Neural crest cell (in vitro differentiated cells): ENCODE measurements around the gene CRISPLD2. TPM values are rescaled to one million over a fixed set of nuclear protein-coding genes. Genes with fewer than 3 reads are reported as not detected.

Experiments
- DNase-seq: peaks from one replicate; pipeline ENCODE4 v3.0.0; 2021; ENCODE audit warnings: low read depth, mixed read lengths, low spot score
- H3K27ac Mint-ChIP-seq: one replicate; pipeline ENCODE4 v1.8.0; 2021; ENCODE audit warnings: mild to moderate bottlenecking, mixed read lengths; ENCODE audit not compliant: unreplicated experiment
- H3K27me3 Mint-ChIP-seq: 2 replicates; pipeline ENCODE4 v1.8.0; 2021; ENCODE audit warnings: low read depth, mild to moderate bottlenecking, mixed read lengths
- H3K36me3 Mint-ChIP-seq: 2 replicates; pipeline ENCODE4 v1.8.0; 2021; ENCODE audit warnings: low read depth, mild to moderate bottlenecking, mixed read lengths
- H3K4me1 Mint-ChIP-seq: 2 replicates; pipeline ENCODE4 v1.8.0; 2021; ENCODE audit warnings: mixed read lengths
- H3K4me3 Mint-ChIP-seq: one replicate; pipeline ENCODE4 v1.8.0; 2021; ENCODE audit warnings: mild to moderate bottlenecking, mixed read lengths
- H3K9me3 Mint-ChIP-seq: 2 replicates; pipeline ENCODE4 v1.8.0; 2021; ENCODE audit warnings: mixed read lengths
- total RNA-seq: library from RNA; stranded (reverse); gene quantifications from 2 replicates; pipeline ENCODE4 v1.2.1, GENCODE V29; 2021
- TF ChIP-seq, protein P1 (sequence below): fragments of 200-600 bp; sonication (generic); conservative IDR thresholded peaks from 2 replicates; pipeline ENCODE4 v1.5.0; 2021; ENCODE audit warnings: antibody characterized with exemption, mild to moderate bottlenecking

Gene CRISPLD2
- total RNA-seq, 1 donor from 2014 or later: 0.61 TPM

DNA sequence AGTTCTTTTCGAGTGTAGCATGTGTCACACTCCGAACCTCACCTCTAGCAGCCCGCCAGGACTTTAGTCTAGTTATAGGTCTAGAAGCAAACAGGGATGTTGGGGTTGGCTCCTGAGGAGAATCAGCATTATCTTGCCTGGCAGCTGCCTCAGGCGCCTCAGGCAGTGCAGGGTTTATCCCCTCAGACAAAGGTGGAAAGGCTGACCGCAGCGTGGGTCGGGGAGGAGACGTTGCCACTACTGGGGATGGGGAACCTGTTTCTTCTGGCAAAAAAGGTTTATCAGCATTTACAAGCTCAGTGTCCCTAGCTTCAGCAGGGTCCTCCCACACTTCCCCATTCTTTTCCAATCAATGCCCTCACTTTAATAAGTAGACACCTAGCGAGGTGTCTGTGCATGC lies 40.6 kb downstream of the CRISPLD2 start:
- Mint-ChIP-seq H3K27me3 (no peaks in the 10 kb centered on the region), H3K9me3 (peaks cover 14% of the 10 kb centered on the region), H3K27ac (no peak overlapping the region), H3K4me3 (no peak overlapping the region), H3K4me1 (peaks cover 11% of the 10 kb centered on the region), H3K36me3 (peaks cover 10% of the 10 kb centered on the region)
- TF ChIP-seq, protein P1, sequence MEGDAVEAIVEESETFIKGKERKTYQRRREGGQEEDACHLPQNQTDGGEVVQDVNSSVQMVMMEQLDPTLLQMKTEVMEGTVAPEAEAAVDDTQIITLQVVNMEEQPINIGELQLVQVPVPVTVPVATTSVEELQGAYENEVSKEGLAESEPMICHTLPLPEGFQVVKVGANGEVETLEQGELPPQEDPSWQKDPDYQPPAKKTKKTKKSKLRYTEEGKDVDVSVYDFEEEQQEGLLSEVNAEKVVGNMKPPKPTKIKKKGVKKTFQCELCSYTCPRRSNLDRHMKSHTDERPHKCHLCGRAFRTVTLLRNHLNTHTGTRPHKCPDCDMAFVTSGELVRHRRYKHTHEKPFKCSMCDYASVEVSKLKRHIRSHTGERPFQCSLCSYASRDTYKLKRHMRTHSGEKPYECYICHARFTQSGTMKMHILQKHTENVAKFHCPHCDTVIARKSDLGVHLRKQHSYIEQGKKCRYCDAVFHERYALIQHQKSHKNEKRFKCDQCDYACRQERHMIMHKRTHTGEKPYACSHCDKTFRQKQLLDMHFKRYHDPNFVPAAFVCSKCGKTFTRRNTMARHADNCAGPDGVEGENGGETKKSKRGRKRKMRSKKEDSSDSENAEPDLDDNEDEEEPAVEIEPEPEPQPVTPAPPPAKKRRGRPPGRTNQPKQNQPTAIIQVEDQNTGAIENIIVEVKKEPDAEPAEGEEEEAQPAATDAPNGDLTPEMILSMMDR: no peak
- no peak for DNase-seq

DNA sequence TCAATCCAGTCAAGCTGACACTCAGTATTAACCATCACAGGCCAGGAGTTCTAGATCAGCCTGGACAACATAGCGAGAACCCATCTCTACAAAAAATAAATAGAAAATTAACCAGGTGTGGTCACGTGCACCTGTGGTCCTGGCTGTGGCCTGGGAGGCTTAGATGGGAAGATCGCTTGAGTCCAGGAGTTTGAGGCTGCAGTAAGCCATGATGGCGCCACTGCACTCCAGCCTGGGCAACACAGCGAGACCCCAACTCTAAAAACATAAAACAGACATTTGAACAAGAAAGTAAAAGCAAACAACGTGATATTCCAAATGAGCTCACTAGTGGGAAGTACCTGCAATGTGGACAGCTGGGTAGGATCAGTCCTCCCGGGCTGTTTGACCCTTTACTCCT lies 41.9 kb downstream of the CRISPLD2 start:
- no peak for DNase-seq
- H3K4me3 Mint-ChIP-seq: no peak overlapping the region
- no peaks in the 10 kb centered on the region for H3K27me3 Mint-ChIP-seq
- H3K36me3 Mint-ChIP-seq: peaks cover 10% of the 10 kb centered on the region
- H3K4me1 Mint-ChIP-seq: peaks cover 17% of the 10 kb centered on the region
- H3K27ac Mint-ChIP-seq: no peak overlapping the region
- H3K9me3 Mint-ChIP-seq: peaks cover 14% of the 10 kb centered on the region
- TF ChIP-seq, protein P1: no peak

DNA sequence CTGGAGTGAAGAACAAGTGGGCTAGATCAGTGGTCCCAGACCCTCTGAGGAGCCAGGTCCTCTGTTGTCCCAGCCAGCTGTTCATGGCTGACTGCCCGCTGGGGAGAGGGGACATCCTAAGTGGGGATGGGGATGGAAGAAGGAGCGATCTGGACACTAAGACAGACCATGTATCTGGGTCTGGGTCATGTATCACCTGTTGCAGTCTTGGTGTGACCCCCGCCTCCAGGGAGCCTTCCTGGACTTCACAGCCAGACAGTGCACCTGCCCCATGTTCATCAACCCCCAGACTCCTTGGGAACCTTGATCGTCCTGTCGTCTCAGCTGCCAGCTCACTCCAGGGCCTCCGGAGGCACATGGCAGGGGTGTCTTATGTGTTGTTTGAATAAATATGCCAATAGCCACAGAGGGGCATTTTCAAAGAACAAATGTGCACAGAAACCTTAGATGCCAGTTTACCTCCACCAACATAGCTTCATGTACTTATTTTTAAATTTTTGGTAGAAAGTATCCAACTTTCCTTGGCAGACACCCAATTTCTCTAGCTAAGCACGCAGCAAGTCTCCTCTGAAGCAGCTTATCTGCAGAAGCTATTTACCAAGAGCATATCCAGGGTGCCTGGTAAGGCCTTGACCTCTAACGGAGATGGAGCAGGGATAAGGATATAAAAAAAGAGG lies 43.2 kb downstream of the CRISPLD2 start:
- Mint-ChIP-seq H3K27ac (no peak overlapping the region), H3K4me1 (peaks cover 20% of the 10 kb centered on the region), H3K36me3 (peaks cover 10% of the 10 kb centered on the region), H3K4me3 (no peak overlapping the region), H3K9me3 (peaks cover 14% of the 10 kb centered on the region), H3K27me3 (no peaks in the 10 kb centered on the region)
- TF ChIP-seq, protein P1: no peak
- DNase-seq: no peak

DNA sequence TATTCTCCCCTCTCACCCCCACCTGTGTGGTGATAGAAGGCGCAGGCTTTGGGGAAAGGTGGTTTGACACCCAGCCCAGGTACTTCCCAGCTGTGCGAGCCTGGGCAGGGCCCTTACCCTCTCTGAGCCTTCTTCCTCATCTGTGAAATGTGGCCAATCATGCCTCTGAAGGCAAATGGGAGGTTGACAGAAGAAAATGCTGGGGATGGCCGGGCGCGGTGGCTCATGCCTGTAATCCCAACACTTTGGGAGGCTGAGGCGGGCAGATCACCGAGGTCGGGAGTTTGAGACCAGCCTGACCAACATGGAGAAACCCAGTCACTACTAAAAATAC lies 43.7 kb downstream of the CRISPLD2 start:
- Mint-ChIP-seq H3K36me3 (peaks cover 10% of the 10 kb centered on the region), H3K27ac (no peak overlapping the region), H3K9me3 (peaks cover 13% of the 10 kb centered on the region), H3K4me3 (no peak overlapping the region), H3K4me1 (peaks cover 23% of the 10 kb centered on the region), H3K27me3 (no peaks in the 10 kb centered on the region)
- no peak for DNase-seq
- TF ChIP-seq, protein P1: no peak

DNA sequence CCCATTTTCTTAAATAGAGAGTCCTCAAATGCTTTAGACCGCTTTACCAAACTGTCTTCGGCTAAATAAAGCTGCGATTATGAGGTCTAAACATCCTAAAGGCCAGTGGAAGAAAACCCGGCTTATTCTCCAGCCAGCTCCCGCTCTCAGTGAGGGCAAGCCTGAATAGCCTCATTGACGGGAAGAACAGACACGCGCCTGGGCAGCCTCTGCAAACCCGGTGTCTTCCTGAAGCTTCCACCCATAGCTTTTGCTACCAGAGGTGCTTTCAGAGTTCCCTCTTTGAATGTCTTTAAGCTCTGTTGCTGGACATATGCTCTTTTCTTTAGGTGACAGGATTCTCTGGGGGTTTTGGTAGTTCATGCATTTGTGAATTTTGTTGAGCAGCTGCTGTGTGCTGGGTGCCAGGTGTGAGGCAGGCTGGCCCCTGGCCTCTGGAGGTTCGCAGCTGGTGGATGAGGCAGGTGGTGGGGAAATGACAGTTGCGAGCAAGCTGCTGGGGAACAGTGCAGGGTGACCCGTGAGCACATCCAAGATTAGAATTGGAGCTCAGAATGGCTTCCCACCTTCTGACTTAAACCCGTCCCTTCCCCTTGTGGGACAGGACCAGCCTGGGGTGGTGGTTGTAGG lies 44.7 kb downstream of the CRISPLD2 start:
- peak overlapping the region; percentile 35 for H3K27ac Mint-ChIP-seq
- no peak overlapping the region for H3K4me3 Mint-ChIP-seq
- DNase-seq: no peak
- peaks cover 10% of the 10 kb centered on the region for H3K36me3 Mint-ChIP-seq
- H3K27me3 Mint-ChIP-seq: no peaks in the 10 kb centered on the region
- H3K4me1 Mint-ChIP-seq: peaks cover 23% of the 10 kb centered on the region
- peaks cover 10% of the 10 kb centered on the region for H3K9me3 Mint-ChIP-seq
- TF ChIP-seq, protein P1: no peak
